GM19193 (cell line): ENCODE measurements around the gene BCAS3.

Experiments used
- POLR2A ChIP-seq: IDR thresholded peaks from 4 replicates; pipeline ENCODE4 v1.6.1; 2011; ENCODE audit not compliant: insufficient read depth, insufficient read length; ENCODE audit errors: extremely low read depth

Gene BCAS3

DNA sequence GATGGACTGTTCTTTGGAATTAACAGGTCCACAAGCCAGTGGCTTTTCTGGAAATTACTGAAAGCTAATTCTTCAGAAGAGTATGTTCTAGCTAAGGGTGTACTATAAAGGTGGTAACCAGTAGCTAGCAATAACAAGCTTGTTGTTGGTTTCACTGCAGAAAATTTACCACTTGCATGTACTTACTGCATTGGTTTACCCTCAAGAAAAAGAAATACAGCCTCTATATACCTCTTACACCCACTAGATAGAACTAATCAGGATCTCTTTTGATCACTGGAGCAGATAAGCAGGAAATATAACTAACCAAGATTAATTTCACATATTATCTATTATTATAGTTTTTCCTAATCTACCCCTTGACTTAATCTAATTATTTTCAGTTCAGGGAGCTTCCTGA, 537.1 kb downstream of the BCAS3 start:
- no peak for TF ChIP-seq POLR2A

DNA sequence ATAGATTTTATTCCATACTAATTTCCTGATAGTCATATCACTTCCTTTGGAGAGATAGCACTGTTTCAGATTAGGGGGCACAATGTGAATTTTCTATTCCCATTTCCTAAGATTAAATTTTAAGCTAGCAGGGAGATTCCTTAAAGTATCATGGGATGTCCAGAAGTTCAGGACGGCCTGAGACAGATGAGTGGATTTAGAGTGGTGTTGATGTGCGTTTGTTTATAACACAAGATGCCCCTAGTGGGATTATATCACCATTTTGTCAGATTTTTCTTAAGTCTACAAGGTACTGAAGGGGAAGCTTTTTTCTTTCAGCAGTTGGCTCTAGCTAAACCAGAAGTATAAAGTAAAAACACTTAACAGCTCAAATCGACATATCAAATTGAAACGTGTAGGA, 538.4 kb downstream of the BCAS3 start:
- TF ChIP-seq POLR2A = no peak

DNA sequence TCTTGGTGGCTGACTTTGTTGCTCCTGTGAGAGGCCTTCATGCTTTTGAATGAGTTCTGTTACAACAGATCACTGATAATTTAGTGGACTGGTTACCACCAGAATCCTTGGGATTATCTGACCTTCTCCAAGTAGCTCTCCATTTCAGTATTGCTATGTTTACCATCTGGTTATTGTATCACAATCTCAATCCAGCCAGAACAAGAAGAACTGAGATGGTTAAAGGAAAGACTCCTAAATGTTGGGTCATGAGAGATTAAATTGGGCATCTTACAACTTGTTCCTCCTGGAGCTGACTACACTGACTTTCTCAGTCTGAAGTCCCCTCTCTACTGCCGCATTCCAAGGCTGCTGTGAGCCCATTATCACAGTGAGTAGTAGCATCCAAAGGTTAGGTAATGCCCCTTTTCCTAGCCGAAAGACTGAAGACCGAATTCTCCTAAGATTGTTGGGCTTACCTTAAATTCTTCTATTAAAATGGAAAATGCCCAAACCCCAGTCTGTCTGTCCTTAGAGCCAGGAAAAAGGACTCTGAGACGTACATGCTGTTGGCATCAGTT, 540.3 kb downstream of the BCAS3 start:
- no peak for TF ChIP-seq POLR2A

DNA sequence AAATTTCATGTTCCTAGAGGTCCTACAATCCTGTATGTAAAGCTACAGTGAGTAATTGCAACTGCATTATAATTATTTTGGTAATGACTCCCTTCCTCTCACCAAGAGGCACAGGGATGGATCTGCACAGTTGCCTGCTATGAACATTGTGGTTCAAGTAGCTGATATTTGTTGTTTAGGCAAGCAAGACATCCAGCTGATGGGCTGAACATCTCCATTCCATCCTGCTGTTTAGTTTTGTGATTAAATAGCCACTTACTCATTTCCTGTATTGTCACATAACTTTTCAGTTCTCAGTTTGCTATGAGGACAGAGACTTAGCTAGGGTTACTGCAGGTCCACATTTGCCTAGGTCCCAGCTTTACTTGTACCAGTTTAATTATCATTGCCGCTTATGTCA, 540.8 kb downstream of the BCAS3 start:
- TF ChIP-seq POLR2A = no peak

DNA sequence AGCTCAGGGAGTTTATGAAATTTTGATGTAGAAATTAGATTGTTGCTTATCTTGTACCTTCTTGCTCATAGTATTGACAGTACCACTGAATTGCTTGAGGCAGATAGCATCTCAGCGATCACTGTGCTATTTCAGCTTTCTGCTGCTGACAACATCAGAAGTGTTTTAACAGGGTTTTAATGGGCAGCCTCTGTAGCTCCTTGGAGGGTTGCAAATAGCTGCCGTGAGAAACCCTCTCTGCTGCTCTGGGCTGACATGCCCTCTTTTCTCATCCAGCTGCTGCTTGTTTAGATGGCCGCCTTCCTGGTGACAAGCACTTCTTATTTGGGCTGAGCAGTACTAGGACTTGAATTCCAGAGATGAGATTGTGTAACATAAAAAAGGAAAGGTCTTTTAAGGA, 541.8 kb downstream of the BCAS3 start:
- no peak for TF ChIP-seq POLR2A

DNA sequence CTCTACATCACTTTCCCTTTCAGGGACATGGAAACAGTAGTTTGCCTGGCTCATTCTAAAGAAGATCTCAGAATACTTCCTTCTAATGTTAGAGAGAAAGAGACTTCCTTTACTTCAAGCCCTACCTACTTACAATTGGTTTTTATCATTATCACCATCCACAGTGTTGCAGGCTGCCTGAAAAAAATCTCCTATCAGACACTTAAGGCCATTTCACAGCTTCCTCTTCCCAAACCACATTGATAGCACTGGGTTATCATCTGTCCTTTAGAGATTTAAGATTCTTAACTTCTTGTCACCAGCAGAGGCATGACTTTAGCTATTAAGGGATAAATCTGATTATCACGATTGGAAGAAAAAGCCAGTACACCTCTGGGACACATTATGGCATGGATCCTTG, 543.5 kb downstream of the BCAS3 start:
- no peak for TF ChIP-seq POLR2A

DNA sequence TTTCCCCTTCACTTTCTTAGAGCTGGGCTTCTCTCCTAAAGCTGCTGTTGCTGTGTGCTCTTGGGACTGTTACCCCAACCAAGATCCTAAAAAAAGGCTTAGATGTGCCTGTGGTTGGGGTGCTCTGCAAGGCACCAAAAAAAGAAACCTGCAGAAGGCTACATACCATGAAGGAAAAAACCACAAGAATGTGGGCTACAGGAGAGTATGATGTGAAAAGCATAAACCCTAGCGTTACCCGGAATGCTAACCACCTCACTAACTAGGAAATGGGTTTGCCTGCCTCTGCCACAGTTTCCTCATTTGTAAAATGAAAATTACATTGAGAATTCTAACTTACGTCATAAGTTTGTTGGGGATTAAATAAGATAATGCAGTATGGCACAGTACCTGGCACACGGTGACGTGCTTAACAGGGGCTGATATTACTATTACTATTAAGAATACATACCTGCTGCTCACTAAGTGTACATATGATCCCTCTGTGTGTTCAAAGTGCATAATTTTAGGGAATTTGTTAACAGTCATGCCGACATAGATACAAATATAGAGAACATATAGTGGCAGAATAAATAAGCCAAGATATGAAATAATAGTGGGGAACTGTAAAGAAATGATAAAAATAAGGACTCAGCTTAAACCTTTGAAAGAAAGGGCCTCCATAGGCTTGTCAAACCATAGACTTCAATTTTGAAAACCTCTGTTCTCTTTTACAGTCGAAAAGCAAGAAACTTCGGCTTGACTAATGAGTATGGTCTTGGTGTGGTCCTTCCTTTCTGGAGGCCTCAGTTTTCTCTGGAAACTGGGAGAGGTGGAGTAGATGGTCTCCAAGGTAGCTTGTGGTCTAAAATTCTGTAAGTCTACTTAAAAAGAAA, 544.2 kb downstream of the BCAS3 start:
- TF ChIP-seq POLR2A = no peak

DNA sequence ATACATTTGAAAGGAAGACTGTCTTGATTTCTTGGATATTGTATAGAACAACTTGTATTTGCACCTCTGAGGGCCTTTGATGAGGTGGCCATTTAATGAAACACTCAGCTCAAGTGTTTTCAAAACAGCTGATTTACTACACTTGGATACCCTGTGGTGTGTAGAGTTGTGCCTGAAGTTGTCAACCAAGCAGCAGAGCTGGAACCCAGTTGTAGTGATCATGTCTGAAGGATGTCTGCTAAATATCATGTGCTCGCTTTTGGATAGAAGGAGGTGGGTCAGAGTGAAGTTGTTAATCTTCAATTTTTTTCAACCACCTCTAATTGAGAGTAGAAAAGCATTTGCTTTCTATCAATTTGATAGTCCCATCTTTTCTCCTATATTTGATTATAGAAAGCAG, 546.1 kb downstream of the BCAS3 start:
- no peak for TF ChIP-seq POLR2A

DNA sequence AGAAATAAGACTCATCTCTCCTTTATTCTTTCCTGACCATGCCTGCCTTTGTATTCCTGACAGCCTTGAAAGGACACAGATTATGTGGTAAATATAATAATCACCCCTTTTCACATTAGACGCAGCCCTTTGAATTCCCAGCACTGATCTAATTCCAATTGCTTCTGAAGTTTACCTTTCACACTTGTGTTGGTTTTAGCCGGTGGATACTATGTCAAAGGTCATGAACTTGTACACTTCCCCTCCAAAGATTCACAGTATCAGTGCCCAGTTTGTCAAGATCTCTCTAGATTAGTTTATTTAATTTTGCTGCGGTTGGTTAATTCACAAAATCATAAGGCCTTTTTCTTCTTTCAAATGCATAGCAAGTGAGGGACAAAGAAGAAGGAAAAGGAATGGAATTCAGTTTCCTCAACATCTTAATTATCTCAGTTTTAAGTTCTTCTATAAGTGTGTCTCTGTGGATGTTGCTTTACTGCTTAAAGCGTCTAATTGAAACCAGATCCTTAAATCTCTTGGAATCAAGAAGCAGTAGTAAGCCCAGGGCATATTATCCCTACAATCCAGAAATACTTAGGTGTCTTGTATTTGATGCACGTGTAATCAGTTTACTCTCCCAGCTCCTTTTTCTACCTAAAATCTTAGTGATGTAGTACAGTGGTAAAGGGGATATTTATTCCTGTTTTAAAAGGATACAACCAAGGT, 547.7 kb downstream of the BCAS3 start:
- TF ChIP-seq POLR2A = no peak

DNA sequence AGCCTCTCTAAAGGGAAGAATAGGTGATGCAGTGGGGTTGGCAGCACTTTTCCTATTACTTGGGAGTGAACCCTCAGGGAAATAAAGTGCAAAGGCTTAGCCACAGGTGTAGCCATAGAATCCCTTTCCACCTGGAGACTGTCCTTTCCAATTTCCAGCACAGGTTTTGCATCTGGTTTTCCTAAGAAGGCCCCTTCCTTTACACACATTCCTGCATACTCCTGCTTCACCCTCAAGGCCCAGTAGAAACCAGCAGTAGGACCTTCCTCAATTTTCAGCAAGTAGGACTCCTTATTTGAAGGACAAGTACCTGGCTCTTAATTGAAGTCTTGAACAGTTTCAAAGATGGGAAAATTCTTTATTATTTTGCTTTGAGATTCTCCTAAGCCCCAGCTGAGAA, 550.2 kb downstream of the BCAS3 start:
- TF ChIP-seq POLR2A = no peak

DNA sequence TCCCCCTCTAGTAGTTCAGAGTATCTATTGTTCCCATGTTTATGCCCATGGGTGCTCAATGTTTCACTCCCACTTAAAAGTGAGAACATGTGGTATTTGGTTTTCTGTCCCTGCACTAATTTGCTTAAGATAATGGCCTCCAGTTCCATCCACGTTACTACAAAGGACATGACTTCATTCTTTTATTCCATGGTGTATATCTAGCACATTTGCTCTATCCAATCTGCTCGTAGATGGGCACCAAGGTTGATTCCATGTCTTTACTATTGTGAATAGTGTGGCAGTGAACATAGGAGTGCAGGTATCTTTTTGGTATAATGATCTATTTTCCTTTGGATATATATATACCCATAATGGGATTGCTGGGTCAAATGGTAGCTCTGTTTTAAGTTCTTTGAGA, 552.8 kb downstream of the BCAS3 start:
- no peak for TF ChIP-seq POLR2A

DNA sequence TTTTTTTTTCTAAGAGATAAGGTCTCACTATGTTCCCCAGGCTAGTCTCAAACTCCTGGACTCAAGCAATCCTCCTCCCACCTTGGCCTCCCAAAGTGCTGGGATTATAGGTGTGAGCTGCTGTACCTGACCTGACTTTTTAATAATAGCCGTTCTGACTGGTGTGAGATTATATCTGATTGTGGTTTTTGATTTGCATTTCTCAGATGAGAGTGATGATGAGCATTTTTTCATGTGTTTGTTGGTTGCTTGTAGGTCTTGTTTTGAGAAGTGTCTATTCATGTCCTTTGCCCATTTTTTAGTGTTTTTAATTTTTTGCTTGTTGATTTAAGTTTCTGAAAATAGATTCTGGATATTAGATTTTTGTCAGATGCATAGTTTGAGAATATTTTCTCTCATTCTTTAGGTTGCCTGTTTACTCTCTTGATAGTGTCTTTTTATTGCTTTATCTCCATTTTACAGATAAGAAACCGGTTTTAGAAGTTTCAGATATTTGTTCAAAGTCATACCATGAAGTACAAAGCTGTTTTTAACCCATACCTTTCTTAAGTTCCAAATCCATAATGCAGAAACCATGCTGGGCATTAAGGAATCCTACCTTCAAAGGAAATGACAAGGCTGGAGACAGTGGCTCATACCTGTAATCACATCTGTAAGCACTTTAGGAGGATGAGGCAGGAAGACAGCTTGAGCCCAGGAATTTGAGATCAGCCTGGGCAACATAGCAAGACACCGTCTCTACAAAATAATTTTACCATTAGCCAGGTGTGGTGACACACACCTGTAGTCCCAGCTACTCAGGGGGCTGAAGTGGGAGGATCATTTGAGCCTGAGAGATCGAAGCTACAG, 553.5 kb downstream of the BCAS3 start:
- no peak for TF ChIP-seq POLR2A

DNA sequence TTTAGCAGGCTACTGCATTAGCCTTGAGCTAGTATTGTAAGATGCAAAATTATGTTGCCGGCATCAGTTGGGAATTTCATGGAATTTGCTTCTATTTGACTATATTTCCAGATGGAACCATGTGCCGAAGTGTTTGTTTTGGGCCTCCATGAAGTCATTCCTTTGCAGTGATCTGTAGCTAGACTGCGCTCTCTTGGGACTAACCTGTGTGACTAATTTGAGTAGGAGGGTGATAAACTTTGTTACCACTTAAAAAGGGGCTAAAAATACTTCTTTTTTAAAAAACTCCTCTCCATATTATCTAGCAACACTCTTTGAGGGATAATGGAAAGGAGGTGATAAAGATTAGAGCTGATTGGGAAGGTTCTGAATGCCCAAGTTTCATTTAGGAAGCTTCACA, 555.2 kb downstream of the BCAS3 start:
- TF ChIP-seq POLR2A = no peak

DNA sequence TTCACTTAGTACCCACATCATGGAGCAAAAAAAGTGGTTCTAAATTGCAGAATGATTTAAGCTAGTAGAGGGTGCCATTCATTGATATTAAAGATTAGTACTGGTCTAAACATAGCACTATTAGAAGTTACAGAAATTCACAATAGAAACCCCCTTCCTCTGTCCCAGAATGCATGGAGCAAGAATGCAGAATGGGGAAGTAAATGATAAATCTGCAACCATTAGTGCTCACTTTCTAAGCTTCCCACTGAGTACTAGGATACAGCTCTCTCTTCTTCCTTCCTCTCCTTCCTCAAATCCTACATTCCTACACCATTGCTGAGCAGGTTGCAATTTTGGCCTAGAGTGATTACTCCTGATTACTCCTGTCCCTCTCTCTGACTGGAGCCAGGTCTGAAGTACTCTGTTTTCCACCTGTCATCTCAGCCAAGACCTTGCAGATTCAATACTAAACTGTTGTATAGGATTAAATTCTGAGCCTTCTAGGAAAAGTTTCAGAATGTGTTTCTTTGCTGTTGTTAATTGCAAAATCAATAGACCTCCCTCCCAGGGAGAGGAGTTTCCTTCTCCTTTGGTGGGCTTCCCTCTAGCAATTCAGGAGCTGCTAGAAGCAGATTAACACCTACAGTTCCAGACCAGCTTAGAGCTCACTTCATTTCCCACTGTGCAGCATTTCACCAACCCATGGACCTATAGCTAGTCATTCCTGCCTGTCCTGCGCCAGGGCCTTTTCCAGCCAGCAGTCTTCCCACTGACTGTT, 556.5 kb downstream of the BCAS3 start:
- no peak for TF ChIP-seq POLR2A
